ENCODE measurements around the gene GABRR3. TPM values are rescaled to one million over a fixed set of nuclear protein-coding genes. Genes with fewer than 3 reads are reported as not detected.

GABRR3 gene
- polyA plus RNA-seq, 1 donor from 2014 or later = not detected

GRCh38 chr3:97975466-97975865, 59.6 kb downstream of the GABRR3 start:
- Histone ChIP-seq H3K9ac (ENCODE audit: low read length) (no peak overlapping the region), H3F3A (ENCODE audit: insufficient read depth, low read length, poor library complexity, severe bottlenecking) (no peaks in the 10 kb centered on the region), H3K79me2 (replicated peaks; ENCODE audit: insufficient read depth, low read length) (no peaks in the 10 kb centered on the region), H3K36me3 (ENCODE audit: insufficient read depth, low read length) (no peaks in the 10 kb centered on the region), H3K27ac (ENCODE audit: low read length) (no peak overlapping the region), H3K27me3 (ENCODE audit: insufficient read depth, low read depth, low read length) (no peaks in the 10 kb centered on the region), H3K4me2 (ENCODE audit: low read length) (no peak overlapping the region), H4K20me1 (ENCODE audit: insufficient read depth) (no peaks in the 10 kb centered on the region), H3K9me3 (ENCODE audit: low read length) (no peaks in the 10 kb centered on the region), H2AFZ (ENCODE audit: low read depth, low read length) (no peak overlapping the region), H3K4me3 (ENCODE audit: low read length) (no peak overlapping the region), H3K9me2 (ENCODE audit: insufficient read depth, low read length) (no peaks in the 10 kb centered on the region)
- no peak for TF ChIP-seq RAD21 (conservative IDR thresholded peaks at IDR 0.05)
- TF ChIP-seq EP300 (conservative IDR thresholded peaks at IDR 0.05; ENCODE audit: poor library complexity, severe bottlenecking) = no peak
- no peak for TF ChIP-seq TAF1 (IDR thresholded peaks at IDR 0.05; ENCODE audit: low read depth)
- no peak for TF ChIP-seq REST (IDR thresholded peaks at IDR 0.05; ENCODE audit: borderline replicate concordance)
- TF ChIP-seq MXI1 (conservative IDR thresholded peaks at IDR 0.05; ENCODE audit: poor library complexity, severe bottlenecking) = no peak
- no peak for TF ChIP-seq SMC3 (conservative IDR thresholded peaks at IDR 0.05; ENCODE audit: poor library complexity)
- no peak for TF ChIP-seq CTCF (IDR thresholded peaks at IDR 0.05; ENCODE audit: poor library complexity, severe bottlenecking)
- TF ChIP-seq EZH2 (IDR thresholded peaks at IDR 0.05; ENCODE audit: borderline replicate concordance, insufficient read depth, low read length, poor library complexity, severe bottlenecking) = no peak
- no peak for TF ChIP-seq POLR2AphosphoS5 (IDR thresholded peaks at IDR 0.05)

GRCh38 chr3:97974996-97975395, 60.1 kb downstream of the GABRR3 start:
- TF ChIP-seq TAF1 (IDR thresholded peaks at IDR 0.05; ENCODE audit: low read depth) (no peak), POLR2AphosphoS5 (IDR thresholded peaks at IDR 0.05) (no peak), REST (IDR thresholded peaks at IDR 0.05; ENCODE audit: borderline replicate concordance) (no peak), EZH2 (IDR thresholded peaks at IDR 0.05; ENCODE audit: borderline replicate concordance, insufficient read depth, low read length, poor library complexity, severe bottlenecking) (no peak), MXI1 (conservative IDR thresholded peaks at IDR 0.05; ENCODE audit: poor library complexity, severe bottlenecking) (no peak), RAD21 (conservative IDR thresholded peaks at IDR 0.05) (no peak), EP300 (conservative IDR thresholded peaks at IDR 0.05; ENCODE audit: poor library complexity, severe bottlenecking) (no peak), CTCF (IDR thresholded peaks at IDR 0.05; ENCODE audit: poor library complexity, severe bottlenecking) (no peak), SMC3 (conservative IDR thresholded peaks at IDR 0.05; ENCODE audit: poor library complexity) (no peak)
- no peak overlapping the region for H3K27ac ChIP-seq (ENCODE audit: low read length)
- H2AFZ ChIP-seq (ENCODE audit: low read depth, low read length) = no peak overlapping the region
- no peaks in the 10 kb centered on the region for H3K36me3 ChIP-seq (ENCODE audit: insufficient read depth, low read length)
- no peak overlapping the region for H3K4me3 ChIP-seq (ENCODE audit: low read length)
- H3K9me2 ChIP-seq (ENCODE audit: insufficient read depth, low read length) = no peaks in the 10 kb centered on the region
- no peaks in the 10 kb centered on the region for H3K79me2 ChIP-seq (replicated peaks; ENCODE audit: insufficient read depth, low read length)
- H3F3A ChIP-seq (ENCODE audit: insufficient read depth, low read length, poor library complexity, severe bottlenecking) = no peaks in the 10 kb centered on the region
- no peaks in the 10 kb centered on the region for H3K9me3 ChIP-seq (ENCODE audit: low read length)
- H3K27me3 ChIP-seq (ENCODE audit: insufficient read depth, low read depth, low read length) = no peaks in the 10 kb centered on the region
- H3K9ac ChIP-seq (ENCODE audit: low read length) = no peak overlapping the region
- H3K4me2 ChIP-seq (ENCODE audit: low read length) = no peak overlapping the region
- H4K20me1 ChIP-seq (ENCODE audit: insufficient read depth) = no peaks in the 10 kb centered on the region

Data from neural cell (in vitro differentiated cells).